ENCODE results near the gene PGM3. TPM values are rescaled to one million over a fixed set of nuclear protein-coding genes. Genes with fewer than 3 reads are reported as not detected.

The PGM3 gene
- polyA plus RNA-seq, 1 donor (not counting 4 experiments of a cell fraction or from before 2014, with no cell fraction given): 32.1 TPM

GRCh38 chr6:83180426-83180950 lies 12.6 kb downstream of the PGM3 start:
- Histone ChIP-seq H3K9me3 (ENCODE audit: control insufficient read depth, low read depth, low read length) (no peaks in the 10 kb centered on the region), H3K4me3 (ENCODE audit: control insufficient read depth in 2 of 3, extremely low read depth in 1 of 3, insufficient read depth in 2 of 3, low read depth in 1 of 3, low read length in 3 of 3) (no peak overlapping the region), H4K20me1 (ENCODE audit: control insufficient read depth, extremely low read depth, insufficient read depth, low read length) (no peaks in the 10 kb centered on the region), H3K9me1 (ENCODE audit: control insufficient read depth, extremely low read depth, insufficient read depth, low read length) (no peaks in the 10 kb centered on the region), H3K27me3 (ENCODE audit: control insufficient read depth, extremely low read depth, insufficient read depth, low read length) (no peaks in the 10 kb centered on the region), H3K9ac (ENCODE audit: control insufficient read depth, extremely low read depth, insufficient read depth, low read length) (no peak overlapping the region), H3K27ac (ENCODE audit: control insufficient read depth, insufficient read depth, low read length) (no peak overlapping the region), H3K36me3 (ENCODE audit: control insufficient read depth in 2 of 2, extremely low read depth in 1 of 2, insufficient read depth in 2 of 2, low read length in 2 of 2) (peaks cover 7 to 22% of the 10 kb centered on the region in 2 experiments), H3K4me2 (ENCODE audit: control insufficient read depth, extremely low read depth, insufficient read depth, low read depth, low read length) (no peak overlapping the region), H2AFZ (ENCODE audit: control insufficient read depth, low read length) (no peak overlapping the region), H3K4me1 (ENCODE audit: control insufficient read depth, extremely low read depth, insufficient read depth, low read length) (peaks cover 7% of the 10 kb centered on the region), H3K79me2 (ENCODE audit: control insufficient read depth, insufficient read depth, low read length) (no peaks in the 10 kb centered on the region)
- TF ChIP-seq EZH2 (IDR thresholded peaks at IDR 0.05; ENCODE audit: low read length) (no peak), CTCF (optimal IDR thresholded peaks at IDR 0.05 in 1 of 3, IDR thresholded peaks at IDR 0.05 in 1 of 3, conservative IDR thresholded peaks at IDR 0.05 in 1 of 3; ENCODE audit: extremely low read depth in 1 of 3, insufficient read depth in 2 of 3, low read length in 3 of 3) (no peak)
- DNase-seq (ENCODE audit: low read depth, low spot score) (no peak), FAIRE-seq (peak; percentile 5)
- dilution Hi-C loops (cut with MboI; ENCODE audit: extremely low pct_ligation_motif_present, low sequenced_read_pairs): no loop called here

- Histone ChIP-seq H3K36me3 (ENCODE audit: control insufficient read depth in 2 of 2, extremely low read depth in 1 of 2, insufficient read depth in 2 of 2, low read length in 2 of 2) (peaks cover 10 to 17% of the 10 kb centered on the region in 2 experiments), H3K27me3 (ENCODE audit: control insufficient read depth, extremely low read depth, insufficient read depth, low read length) (no peaks in the 10 kb centered on the region), H3K9me3 (ENCODE audit: control insufficient read depth, low read depth, low read length) (no peaks in the 10 kb centered on the region), H2AFZ (ENCODE audit: control insufficient read depth, low read length) (no peak overlapping the region), H3K4me2 (ENCODE audit: control insufficient read depth, extremely low read depth, insufficient read depth, low read depth, low read length) (no peak overlapping the region), H4K20me1 (ENCODE audit: control insufficient read depth, extremely low read depth, insufficient read depth, low read length) (no peaks in the 10 kb centered on the region), H3K9ac (ENCODE audit: control insufficient read depth, extremely low read depth, insufficient read depth, low read length) (no peak overlapping the region), H3K9me1 (ENCODE audit: control insufficient read depth, extremely low read depth, insufficient read depth, low read length) (no peaks in the 10 kb centered on the region), H3K4me3 (ENCODE audit: control insufficient read depth in 2 of 3, extremely low read depth in 1 of 3, insufficient read depth in 2 of 3, low read depth in 1 of 3, low read length in 3 of 3) (no peak overlapping the region), H3K27ac (ENCODE audit: control insufficient read depth, insufficient read depth, low read length) (no peak overlapping the region), H3K79me2 (ENCODE audit: control insufficient read depth, insufficient read depth, low read length) (no peaks in the 10 kb centered on the region), H3K4me1 (ENCODE audit: control insufficient read depth, extremely low read depth, insufficient read depth, low read length) (no peaks in the 10 kb centered on the region)
- no peak for DNase-seq (ENCODE audit: low read depth, low spot score)
- no peak for FAIRE-seq
- TF ChIP-seq CTCF (optimal IDR thresholded peaks at IDR 0.05 in 1 of 3, IDR thresholded peaks at IDR 0.05 in 1 of 3, conservative IDR thresholded peaks at IDR 0.05 in 1 of 3; ENCODE audit: extremely low read depth in 1 of 3, insufficient read depth in 2 of 3, low read length in 3 of 3) (no peak), EZH2 (IDR thresholded peaks at IDR 0.05; ENCODE audit: low read length) (no peak)
- dilution Hi-C loops (cut with MboI; ENCODE audit: extremely low pct_ligation_motif_present, low sequenced_read_pairs): no loop called here
These were observed 16.8 kb downstream of the PGM3 start for GRCh38 chr6:83176246-83176645.

Data from keratinocyte (primary cell).